Measurements from ENCODE around the gene STYX. TPM values are rescaled to one million over a fixed set of nuclear protein-coding genes. Genes with fewer than 3 reads are reported as not detected.

The STYX gene
- total RNA-seq, 2 donors from 2014 or later: 12.8 to 16.6 TPM

GRCh38 chr14:52793061-52793460 lies 63.1 kb downstream of the STYX start:
- Histone ChIP-seq H3K27ac (no peak overlapping the region), H3K36me3 (no peaks in the 10 kb centered on the region), H3K4me3 (no peak overlapping the region), H3K9me3 (no peaks in the 10 kb centered on the region), H3K27me3 (replicated peaks; ENCODE audit: insufficient read depth) (no peaks in the 10 kb centered on the region), H3K4me1 (replicated peaks) (no peaks in the 10 kb centered on the region)
- no peak for TF ChIP-seq POLR2AphosphoS5 (IDR thresholded peaks at IDR 0.05)
- TF ChIP-seq, protein P1, sequence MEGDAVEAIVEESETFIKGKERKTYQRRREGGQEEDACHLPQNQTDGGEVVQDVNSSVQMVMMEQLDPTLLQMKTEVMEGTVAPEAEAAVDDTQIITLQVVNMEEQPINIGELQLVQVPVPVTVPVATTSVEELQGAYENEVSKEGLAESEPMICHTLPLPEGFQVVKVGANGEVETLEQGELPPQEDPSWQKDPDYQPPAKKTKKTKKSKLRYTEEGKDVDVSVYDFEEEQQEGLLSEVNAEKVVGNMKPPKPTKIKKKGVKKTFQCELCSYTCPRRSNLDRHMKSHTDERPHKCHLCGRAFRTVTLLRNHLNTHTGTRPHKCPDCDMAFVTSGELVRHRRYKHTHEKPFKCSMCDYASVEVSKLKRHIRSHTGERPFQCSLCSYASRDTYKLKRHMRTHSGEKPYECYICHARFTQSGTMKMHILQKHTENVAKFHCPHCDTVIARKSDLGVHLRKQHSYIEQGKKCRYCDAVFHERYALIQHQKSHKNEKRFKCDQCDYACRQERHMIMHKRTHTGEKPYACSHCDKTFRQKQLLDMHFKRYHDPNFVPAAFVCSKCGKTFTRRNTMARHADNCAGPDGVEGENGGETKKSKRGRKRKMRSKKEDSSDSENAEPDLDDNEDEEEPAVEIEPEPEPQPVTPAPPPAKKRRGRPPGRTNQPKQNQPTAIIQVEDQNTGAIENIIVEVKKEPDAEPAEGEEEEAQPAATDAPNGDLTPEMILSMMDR (IDR thresholded peaks at IDR 0.05): no peak
- TF ChIP-seq POLR2A (IDR thresholded peaks at IDR 0.05): no peak
- 66% methylated on average over 2 of the region's 2 CpGs for WGBS
- intact Hi-C loops (cut with DNase I): no loop called here
- no peak for DNase-seq (ENCODE audit: low spot score)

- H3K27ac ChIP-seq: no peak overlapping the region
- no peak overlapping the region for H3K4me3 ChIP-seq
- intact Hi-C loops (cut with DNase I): no loop called here
- H3K4me1 ChIP-seq (replicated peaks): no peaks in the 10 kb centered on the region
- no peaks in the 10 kb centered on the region for H3K9me3 ChIP-seq
- no peaks in the 10 kb centered on the region for H3K36me3 ChIP-seq
- TF ChIP-seq, protein P1 (IDR thresholded peaks at IDR 0.05): no peak
- TF ChIP-seq POLR2AphosphoS5 (IDR thresholded peaks at IDR 0.05): no peak
- TF ChIP-seq POLR2A (IDR thresholded peaks at IDR 0.05): no peak
- no peaks in the 10 kb centered on the region for H3K27me3 ChIP-seq (replicated peaks; ENCODE audit: insufficient read depth)
- WGBS: 78% methylated on average over 3 of the region's 3 CpGs
- no peak for DNase-seq (ENCODE audit: low spot score)
Observed at GRCh38 chr14:52797653-52798052, 67.7 kb downstream of the STYX start.

DNA sequence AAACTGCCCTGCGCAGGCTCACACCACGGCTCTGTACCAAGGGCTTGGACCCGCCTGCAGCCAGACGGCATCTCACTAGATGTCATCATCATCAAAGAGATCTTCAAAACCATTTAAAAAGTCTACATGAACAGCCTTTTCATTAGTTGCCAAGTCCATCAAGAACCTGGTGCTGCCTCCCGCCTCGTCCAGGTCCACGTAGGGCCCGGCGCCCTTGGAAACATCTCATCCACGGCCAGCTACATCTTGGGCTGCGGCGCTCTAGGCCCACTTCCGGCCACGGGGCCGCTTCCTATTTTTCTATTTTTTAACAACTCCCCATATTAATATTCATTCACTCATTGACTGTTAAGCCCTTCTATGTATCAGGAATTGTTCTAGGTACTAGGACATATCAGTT lies 68.9 kb downstream of the STYX start:
- 93% methylated on average over 15 of the region's 15 CpGs for WGBS
- intact Hi-C loops (cut with DNase I): no loop called here
- H3K27ac ChIP-seq: no peak overlapping the region
- H3K4me1 ChIP-seq (replicated peaks): no peaks in the 10 kb centered on the region
- no peaks in the 10 kb centered on the region for H3K9me3 ChIP-seq
- TF ChIP-seq, protein P1 (IDR thresholded peaks at IDR 0.05): no peak
- TF ChIP-seq POLR2A (IDR thresholded peaks at IDR 0.05): no peak
- TF ChIP-seq POLR2AphosphoS5 (IDR thresholded peaks at IDR 0.05): no peak
- H3K36me3 ChIP-seq: no peaks in the 10 kb centered on the region
- no peaks in the 10 kb centered on the region for H3K27me3 ChIP-seq (replicated peaks; ENCODE audit: insufficient read depth)
- no peak for DNase-seq (ENCODE audit: low spot score)
- H3K4me3 ChIP-seq: no peak overlapping the region

- Histone ChIP-seq H3K9me3 (no peaks in the 10 kb centered on the region), H3K27me3 (replicated peaks; ENCODE audit: insufficient read depth) (no peaks in the 10 kb centered on the region), H3K36me3 (no peaks in the 10 kb centered on the region), H3K4me3 (no peak overlapping the region), H3K27ac (no peak overlapping the region), H3K4me1 (replicated peaks) (no peaks in the 10 kb centered on the region)
- DNase-seq (ENCODE audit: low spot score): no peak
- intact Hi-C loops (cut with DNase I): no loop called here
- TF ChIP-seq POLR2AphosphoS5 (IDR thresholded peaks at IDR 0.05) (no peak), POLR2A (IDR thresholded peaks at IDR 0.05) (no peak)
- TF ChIP-seq, protein P1 (IDR thresholded peaks at IDR 0.05): no peak
- 70% methylated on average over 5 of the region's 5 CpGs for WGBS
Observed at GRCh38 chr14:52801014-52801712, 71.2 kb downstream of the STYX start.

GRCh38 chr14:52802597-52802996 lies 72.6 kb downstream of the STYX start:
- no peak for DNase-seq (ENCODE audit: low spot score)
- Histone ChIP-seq H3K27ac (no peak overlapping the region), H3K4me3 (no peak overlapping the region), H3K4me1 (replicated peaks) (no peaks in the 10 kb centered on the region), H3K9me3 (no peaks in the 10 kb centered on the region), H3K27me3 (replicated peaks; ENCODE audit: insufficient read depth) (no peaks in the 10 kb centered on the region), H3K36me3 (no peaks in the 10 kb centered on the region)
- TF ChIP-seq POLR2AphosphoS5 (IDR thresholded peaks at IDR 0.05) (no peak), POLR2A (IDR thresholded peaks at IDR 0.05) (no peak)
- TF ChIP-seq, protein P1 (IDR thresholded peaks at IDR 0.05): no peak
- intact Hi-C loops (cut with DNase I): no loop called here
- WGBS: 79% methylated on average over 3 of the region's 3 CpGs
